ENCODE results near the gene ST7.

DNA sequence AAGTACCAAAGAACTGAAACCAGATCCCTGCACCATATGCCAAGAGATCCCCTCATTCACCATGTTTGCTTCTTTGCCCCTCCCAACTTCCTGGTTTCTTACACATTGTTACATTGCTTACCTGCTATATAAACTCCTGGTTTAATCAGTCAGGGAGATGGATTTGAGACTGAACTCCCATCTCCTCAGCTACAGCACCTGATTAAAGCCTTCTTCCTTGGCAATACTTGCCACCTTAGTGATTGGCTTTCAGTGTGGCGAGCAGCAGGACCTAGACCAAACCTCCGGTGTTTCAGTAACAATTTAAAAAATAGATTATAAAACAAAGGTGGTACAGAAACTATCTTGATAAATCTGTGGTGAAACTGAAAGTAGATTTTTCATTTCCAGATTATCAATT is 122.6 kb downstream of the ST7 start:
- TF ChIP-seq, protein P1, sequence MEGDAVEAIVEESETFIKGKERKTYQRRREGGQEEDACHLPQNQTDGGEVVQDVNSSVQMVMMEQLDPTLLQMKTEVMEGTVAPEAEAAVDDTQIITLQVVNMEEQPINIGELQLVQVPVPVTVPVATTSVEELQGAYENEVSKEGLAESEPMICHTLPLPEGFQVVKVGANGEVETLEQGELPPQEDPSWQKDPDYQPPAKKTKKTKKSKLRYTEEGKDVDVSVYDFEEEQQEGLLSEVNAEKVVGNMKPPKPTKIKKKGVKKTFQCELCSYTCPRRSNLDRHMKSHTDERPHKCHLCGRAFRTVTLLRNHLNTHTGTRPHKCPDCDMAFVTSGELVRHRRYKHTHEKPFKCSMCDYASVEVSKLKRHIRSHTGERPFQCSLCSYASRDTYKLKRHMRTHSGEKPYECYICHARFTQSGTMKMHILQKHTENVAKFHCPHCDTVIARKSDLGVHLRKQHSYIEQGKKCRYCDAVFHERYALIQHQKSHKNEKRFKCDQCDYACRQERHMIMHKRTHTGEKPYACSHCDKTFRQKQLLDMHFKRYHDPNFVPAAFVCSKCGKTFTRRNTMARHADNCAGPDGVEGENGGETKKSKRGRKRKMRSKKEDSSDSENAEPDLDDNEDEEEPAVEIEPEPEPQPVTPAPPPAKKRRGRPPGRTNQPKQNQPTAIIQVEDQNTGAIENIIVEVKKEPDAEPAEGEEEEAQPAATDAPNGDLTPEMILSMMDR (IDR thresholded peaks at IDR 0.05), result no peak
- no peak for TF ChIP-seq ZFX (IDR thresholded peaks at IDR 0.05; ENCODE audit: borderline replicate concordance)

Measured in 22Rv1 (cell line).